GM12878 (cell line): Measurements from ENCODE around the gene MYO7B. TPM values are rescaled to one million over a fixed set of nuclear protein-coding genes. Genes with fewer than 3 reads are reported as not detected.

Source experiments
- ATAC-seq: fragments of 200-7000 bp; cut with Tn5 transposase; 3 replicates; pipeline ENCODE4 v1.9.1; 2020; ENCODE audit warnings: mild to moderate bottlenecking, moderate library complexity
- BruUV-seq: library from RNA; stranded (reverse); fragments of 400-500 nt; replicated peaks from 2 replicates; lab custom pipeline; 2021; lab: Mats Ljungman, UMichigan
- CTCF ChIA-PET: fragments of 300-600 bp; sonication (Branson Sonifier 250); formaldehyde crosslinking; extraction: SDS; loops from one replicate; lab custom pipeline; 2021; ENCODE audit warnings: inconsistent platforms; lab: Yijun Ruan, JAX
- POLR2A ChIA-PET: fragments of 350-600 bp; formaldehyde crosslinking; extraction: SDS; loops from one replicate; lab custom pipeline; 2021; ENCODE audit warnings: inconsistent platforms; lab: Charles Lee
- RAD21 ChIA-PET: fragments of 300-600 bp; sonication (Branson Sonifier 250); formaldehyde crosslinking; loops from one replicate; lab custom pipeline; 2023; ENCODE audit warnings: antibody characterized with exemption; ENCODE audit not compliant: unreplicated experiment; lab: Charles Lee
- SMC1A ChIA-PET: fragments of 300-600 bp; sonication (Branson Sonifier 250); formaldehyde crosslinking; loops from one replicate; lab custom pipeline; 2023; ENCODE audit not compliant: unreplicated experiment, uncharacterized antibody; lab: Charles Lee
- DNase-seq: peaks from one replicate; pipeline ENCODE4 v3.0.0-alpha.2; 2011; ENCODE audit warnings: low read depth, low spot score
- FAIRE-seq: peaks from 3 replicates; lab custom pipeline; 2011; peaks lifted over from hg19 to GRCh38; lab: Jason Lieb, UNC
- H2AFZ ChIP-seq: 2 replicates; pipeline ENCODE4 v1.6.0; 2011; ENCODE audit warnings: low read depth, low read length, control low read depth; ENCODE audit not compliant: control insufficient read depth
- H3K27ac ChIP-seq: 2 replicates; pipeline ENCODE4 v1.5.1; 2011; ENCODE audit warnings: control low read depth; ENCODE audit not compliant: control insufficient read depth, insufficient read depth
- H3K27me3 ChIP-seq, 2 experiments: replicated peaks in 1 of 2; 2 replicates each; pipeline versions ENCODE4 v1.6.0 to v1.6.1; 2011; ENCODE audit warnings: low read length in 1 of 2; ENCODE audit not compliant: control insufficient read depth in 2 of 2, insufficient read depth in 2 of 2
- H3K36me3 ChIP-seq, 2 experiments: 2 replicates each; pipeline ENCODE4 v1.5.1; 2011; ENCODE audit warnings: low read length in 1 of 2; ENCODE audit not compliant: control insufficient read depth in 2 of 2, insufficient read depth in 2 of 2
- H3K4me1 ChIP-seq: 2 replicates; pipeline ENCODE4 v1.6.1; 2011; ENCODE audit warnings: mild to moderate bottlenecking, low read length, moderate library complexity, mixed read lengths; ENCODE audit not compliant: control insufficient read depth, insufficient read depth
- H3K4me2 ChIP-seq: 2 replicates; pipeline ENCODE4 v1.6.0; 2011; ENCODE audit warnings: control low read depth; ENCODE audit not compliant: control insufficient read depth, insufficient read depth
- H3K4me3 ChIP-seq: fragments of 200-600 bp; sonication (generic); 2 replicates; pipeline ENCODE4 v1.5.1; 2016
- H3K79me2 ChIP-seq: 2 replicates; pipeline ENCODE4 v1.6.0; 2011; ENCODE audit warnings: low read length; ENCODE audit not compliant: control insufficient read depth, insufficient read depth
- H3K9ac ChIP-seq: 2 replicates; pipeline ENCODE4 v1.8.0; 2011; ENCODE audit warnings: low read length, control low read depth, mixed read lengths; ENCODE audit not compliant: control insufficient read depth, insufficient read depth
- H3K9me3 ChIP-seq: replicated peaks from 3 replicates; pipeline ENCODE4 v1.5.1; 2011; ENCODE audit warnings: mild to moderate bottlenecking, low read length; ENCODE audit not compliant: control insufficient read depth, insufficient read depth
- H4K20me1 ChIP-seq: 2 replicates; pipeline ENCODE4 v1.6.0; 2011; ENCODE audit not compliant: control insufficient read depth, insufficient read depth
- PKNOX1 ChIP-seq: fragments of 450-650 bp; IDR thresholded peaks from 2 replicates; pipeline ENCODE4 v1.6.1; 2016; ENCODE audit warnings: mild to moderate bottlenecking
- SMAD1 ChIP-seq: fragments of 450-650 bp; IDR thresholded peaks from 2 replicates; pipeline ENCODE4 v1.6.1; 2018; ENCODE audit warnings: mild to moderate bottlenecking, low read depth; ENCODE audit not compliant: partially characterized antibody
- TCF3 ChIP-seq: IDR thresholded peaks from 2 replicates; pipeline ENCODE4 v1.6.1; 2012; ENCODE audit warnings: low read depth, mild to moderate bottlenecking, low read length, borderline replicate concordance; ENCODE audit not compliant: insufficient read depth
- ZNF207 ChIP-seq: fragments of 450-650 bp; IDR thresholded peaks from 2 replicates; pipeline ENCODE4 v1.6.1; 2014; ENCODE audit warnings: antibody characterized with exemption, mild to moderate bottlenecking, borderline replicate concordance
- ZNF384 ChIP-seq: IDR thresholded peaks from 2 replicates; pipeline ENCODE4 v1.6.1; 2012; ENCODE audit warnings: low read depth, mild to moderate bottlenecking, low read length, improper control_type of control experiment, borderline replicate concordance
- WGBS: methylation state at CpG from one replicate; pipeline ENCODE4 v1.1.6; 2016; ENCODE audit warnings: low lambda C conversion rate; ENCODE audit not compliant: insufficient replicate concordance, insufficient coverage; ENCODE audit errors: missing lambda C conversion rate; 5-methylcytosine and 5-hydroxymethylcytosine counted together
- in situ Hi-C: fragments of 300-500 bp; cut with MboI; formaldehyde crosslinking; loops from 9 replicates; pipeline ENCODE4 v1.14.3; 2018; ENCODE audit warnings: mixed read lengths
- intact Hi-C: fragments of 100-400 bp; cut with micrococcal nuclease; formaldehyde crosslinking; loops from one replicate; pipeline ENCODE4 v1.14.2; 2022; ENCODE audit not compliant: unreplicated experiment
- polyA plus RNA-seq, 11 experiments: library from polyadenylated mRNA; depleted of rRNA in 4 of 11; unstranded in 6 of 11; stranded (reverse) in 5 of 11; fragments of >200 nt; fragmentation: Nextera tagmentation in 4 of 11; fragmentation: Illumina TruSeq in 1 of 11; extraction: Ambion mirVana in 4 of 11; extraction: Trizol in 1 of 11; gene quantifications; 1 replicate in 1 of 11; 2 replicates in 10 of 11; pipeline versions ENCODE4 v1.2.1 to v1.2.3, GENCODE V29; 2011 to 2016; ENCODE audit warnings: inconsistent platforms in 2 of 11, missing spikeins in 2 of 11, low read depth in 1 of 11
- total RNA-seq, 4 experiments: library from RNA; depleted of rRNA in 3 of 4; stranded (reverse); fragments of >200 nt in 3 of 4; fragmentation: Illumina TruSeq in 1 of 4; extraction: Trizol in 1 of 4; gene quantifications; 2 replicates each; pipeline versions ENCODE4 v1.2.1 to v1.2.3, GENCODE V29; 2013 to 2021

The MYO7B gene
- total and polyA plus RNA-seq, 10 of the 15 experiments (the other 5 are each of a cell fraction or from before 2014, with no cell fraction given): 0.08 to 4.8 (median 1.2) TPM

- SMC1A ChIA-PET: no interaction called here
- no peak overlapping the region for H3K9ac ChIP-seq
- H3K27me3 ChIP-seq: no peaks in the 10 kb centered on the region
- WGBS: 48% methylated on average over 16 of the region's 16 CpGs
- POLR2A ChIA-PET: no interaction called here
- H3K27ac ChIP-seq: no peak overlapping the region
- FAIRE-seq: no peak
- intact Hi-C loops (no loop called here), in situ Hi-C loops (no loop called here)
- ATAC-seq: no peak
- H3K4me1 ChIP-seq: no peaks in the 10 kb centered on the region
- H3K9me3 ChIP-seq: no peaks in the 10 kb centered on the region
- H3K79me2 ChIP-seq: no peaks in the 10 kb centered on the region
- TF ChIP-seq TCF3 (no peak), ZNF384 (no peak), ZNF207 (no peak), SMAD1 (no peak), PKNOX1 (no peak)
- RAD21 ChIA-PET: interaction anchor here (1.0 kb wide), 1 partner anchor 15 kb away, joined by 3 read pairs; no protein-coding TSS in a partner anchor
- no TSS peak for BruUV-seq
- CTCF ChIA-PET: interaction anchor here (1.2 to 1.6 kb wide), 3 partner anchors 11 to 65 kb away, joined by 3 to 4 read pairs (median 3); no protein-coding TSS in a partner anchor
- H2AFZ ChIP-seq: no peak overlapping the region
- H3K4me3 ChIP-seq: no peak overlapping the region
- H3K36me3 ChIP-seq: no peaks in the 10 kb centered on the region
- H3K4me2 ChIP-seq: no peak overlapping the region
- no peak for DNase-seq
- H4K20me1 ChIP-seq: no peaks in the 10 kb centered on the region
These were observed 120.0 kb downstream of the MYO7B start for GRCh38 chr2:127655209-127656073.
